ENCODE measurements around the gene SLC38A1.

GRCh38 chr12:46265734-46266133, 3.1 kb downstream of the SLC38A1 start:
- TF ChIP-seq CTCF (IDR thresholded peaks at IDR 0.05) (no peak), POLR2A (IDR thresholded peaks at IDR 0.05) (no peak)
